Activated CD4-positive, CD25-positive, alpha-beta regulatory T cell treated with anti-CD3 and anti-CD28 coated beads, Interleukin-2, amount 50 U/mL, for 24 hours (primary cell): ENCODE measurements around the gene CPEB1.
A peak's percentile ranks its signal among the peaks of the same experiment; 100 is the strongest.

Source experiments
- ATAC-seq, 2 donors: fragments of 150-1000 bp; cut with Tn5 transposase; one replicate each; pipeline ENCODE4 v1.10.0; 2021; ENCODE audit warnings: mild to moderate bottlenecking in 1 of 2, moderate library complexity in 1 of 2

Gene CPEB1

DNA sequence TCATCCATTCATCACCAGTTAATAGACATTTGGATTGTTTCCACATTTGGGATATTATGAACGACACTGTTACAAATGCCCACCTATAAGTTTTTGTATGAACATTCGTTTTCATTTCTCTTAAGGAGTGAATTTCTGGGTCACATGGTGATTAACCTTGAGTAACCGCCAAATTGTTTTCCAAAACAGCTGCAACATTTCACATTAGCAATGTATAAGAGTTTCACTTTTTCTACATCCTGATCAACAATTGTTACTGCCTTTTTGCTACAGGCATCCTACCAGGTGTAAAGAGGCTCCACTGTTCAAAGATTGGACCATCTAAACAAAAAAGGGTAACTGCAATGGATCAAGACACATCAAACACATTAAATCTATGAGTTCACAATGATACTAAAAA lies 52.0 kb downstream of the CPEB1 start:
- no peak for ATAC-seq

DNA sequence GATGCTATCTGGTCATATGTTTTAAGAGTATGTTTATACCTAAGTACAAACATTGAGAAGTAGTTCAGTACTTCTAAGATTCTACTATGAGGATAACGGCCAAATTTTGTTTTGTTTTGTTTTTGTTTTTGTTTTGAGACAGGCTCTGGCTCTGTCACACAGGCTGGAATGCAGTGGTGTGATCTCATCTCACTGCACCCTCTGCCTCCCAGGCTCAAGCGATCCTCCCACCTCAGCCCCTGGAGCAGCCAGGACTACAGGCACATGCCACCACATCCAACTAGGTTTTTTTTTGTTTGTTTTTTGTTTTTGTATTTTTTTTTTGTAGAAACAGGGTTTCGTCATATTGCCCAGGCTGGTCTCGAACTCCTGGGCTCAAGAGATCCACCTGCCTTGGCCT lies 59.4 kb downstream of the CPEB1 start:
- no peak for ATAC-seq

DNA sequence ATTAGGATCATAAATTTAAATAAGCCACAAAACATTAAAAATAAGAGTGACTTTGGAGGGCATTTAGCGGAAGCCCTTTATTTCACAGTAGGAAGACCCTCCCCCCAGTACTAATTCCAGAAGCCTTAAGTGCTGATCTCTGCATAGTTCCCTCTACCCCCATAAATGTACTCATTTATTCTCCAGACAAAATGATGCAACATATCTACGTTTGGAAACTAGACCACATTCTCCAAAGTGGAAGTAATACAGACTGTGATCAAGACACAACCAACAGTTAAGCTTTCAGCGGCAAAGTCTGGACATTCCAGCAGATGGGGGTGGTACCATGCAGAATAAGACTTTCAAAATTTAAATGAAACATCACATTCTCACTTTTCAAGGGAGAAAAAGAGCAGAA lies 62.1 kb downstream of the CPEB1 start:
- ATAC-seq, result no peak

DNA sequence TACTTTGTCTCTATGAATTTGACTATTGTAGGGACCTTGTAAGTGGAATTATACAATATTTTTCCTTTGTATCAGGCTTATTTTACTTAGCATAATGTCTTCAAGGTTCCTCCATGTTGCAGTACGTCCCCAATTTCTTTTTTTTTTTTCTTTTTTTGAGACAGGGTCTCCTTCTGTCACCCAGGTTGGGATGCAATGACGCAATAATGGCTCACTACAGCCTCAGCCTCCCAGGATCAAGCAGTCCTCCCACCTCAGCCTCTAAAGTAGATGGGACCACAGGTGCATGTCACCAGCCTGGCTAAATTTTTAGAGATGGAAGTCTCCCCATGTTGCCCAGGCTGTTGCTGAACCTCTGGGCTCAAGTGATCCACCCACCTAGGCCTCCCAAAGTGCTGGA lies 66.5 kb downstream of the CPEB1 start:
- no peak for ATAC-seq

DNA sequence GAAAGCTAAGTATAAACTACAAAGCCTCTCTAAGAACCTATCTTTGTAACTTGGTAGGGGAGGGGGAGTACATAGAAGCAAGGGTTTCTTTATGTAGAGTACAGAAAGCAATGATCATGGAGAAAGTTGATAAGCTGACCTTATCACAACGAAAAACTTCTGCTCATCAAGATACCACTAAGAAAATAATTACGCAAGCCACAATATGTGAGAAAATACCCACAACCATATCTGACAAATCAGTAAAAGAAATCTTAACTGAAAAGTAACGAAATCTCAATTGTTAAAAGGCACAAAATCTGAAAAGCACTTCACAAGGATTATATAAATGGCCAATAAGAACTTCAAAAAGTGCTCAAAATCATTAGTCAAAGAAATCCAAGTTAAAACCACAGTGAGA lies 71.8 kb downstream of the CPEB1 start:
- ATAC-seq, result no peak

DNA sequence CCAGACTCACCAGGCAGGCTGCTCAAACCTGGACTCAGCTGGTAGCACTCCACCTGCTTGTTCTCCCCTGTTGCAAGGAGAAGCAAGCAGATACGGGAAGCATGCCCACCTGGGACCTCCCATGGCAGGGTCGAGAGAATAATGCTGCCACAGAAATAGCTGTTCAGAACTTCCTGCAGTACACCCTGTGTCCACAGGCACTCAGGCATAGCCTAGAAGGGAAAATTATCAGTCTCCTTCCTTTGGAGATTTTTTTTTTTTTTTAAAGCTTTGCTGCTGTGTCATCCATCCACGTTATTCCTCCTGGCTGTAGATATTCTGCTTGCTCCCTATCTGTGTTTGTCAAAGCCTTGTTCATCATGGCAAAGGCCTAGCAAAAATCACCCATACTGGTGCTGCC lies 74.2 kb downstream of the CPEB1 start:
- no peak for ATAC-seq

DNA sequence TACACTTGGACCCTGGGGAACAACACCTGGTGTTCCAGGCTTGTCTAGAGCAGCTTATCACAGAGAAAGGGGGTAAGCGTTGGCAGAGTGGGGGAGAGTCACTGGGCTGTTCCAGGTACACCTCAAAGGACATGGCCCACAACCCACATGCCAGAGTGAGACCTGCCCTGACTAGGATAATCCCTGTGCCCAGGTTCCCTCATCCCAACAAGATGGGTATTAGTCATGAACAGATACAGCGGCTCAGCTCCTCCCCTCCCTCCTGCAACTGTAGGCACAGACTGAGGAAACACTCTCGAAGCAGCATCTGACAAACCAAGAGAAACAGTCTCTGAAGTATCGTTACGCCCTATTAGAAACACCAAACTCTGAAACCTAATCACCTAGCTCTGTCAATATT lies 74.9 kb downstream of the CPEB1 start:
- no peak for ATAC-seq

DNA sequence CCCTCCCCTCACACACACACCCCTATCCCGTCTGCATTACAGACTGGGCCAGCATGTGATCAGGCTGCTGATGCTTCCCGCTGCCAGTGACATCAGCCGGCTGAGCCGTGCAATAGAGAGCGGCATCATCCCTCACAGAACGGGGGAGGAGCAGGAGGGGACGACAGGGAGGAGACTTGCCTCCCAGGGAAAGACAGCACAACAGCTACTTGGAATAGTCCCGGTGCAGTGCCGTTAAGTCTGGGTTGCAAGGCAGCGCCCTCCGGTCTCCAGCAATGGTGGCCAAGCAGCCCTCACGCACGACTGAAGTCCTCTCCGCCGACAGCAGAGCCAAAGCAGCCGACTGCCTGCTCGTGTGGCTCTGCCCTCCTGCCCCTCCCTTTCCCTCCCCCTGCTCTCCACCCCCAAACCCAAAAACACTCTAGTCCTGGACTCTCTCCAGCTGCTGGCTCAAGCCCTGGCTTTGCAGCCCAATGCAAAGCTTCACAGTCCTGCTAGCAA lies 75.4 kb downstream of the CPEB1 start:
- ATAC-seq, result no peak

DNA sequence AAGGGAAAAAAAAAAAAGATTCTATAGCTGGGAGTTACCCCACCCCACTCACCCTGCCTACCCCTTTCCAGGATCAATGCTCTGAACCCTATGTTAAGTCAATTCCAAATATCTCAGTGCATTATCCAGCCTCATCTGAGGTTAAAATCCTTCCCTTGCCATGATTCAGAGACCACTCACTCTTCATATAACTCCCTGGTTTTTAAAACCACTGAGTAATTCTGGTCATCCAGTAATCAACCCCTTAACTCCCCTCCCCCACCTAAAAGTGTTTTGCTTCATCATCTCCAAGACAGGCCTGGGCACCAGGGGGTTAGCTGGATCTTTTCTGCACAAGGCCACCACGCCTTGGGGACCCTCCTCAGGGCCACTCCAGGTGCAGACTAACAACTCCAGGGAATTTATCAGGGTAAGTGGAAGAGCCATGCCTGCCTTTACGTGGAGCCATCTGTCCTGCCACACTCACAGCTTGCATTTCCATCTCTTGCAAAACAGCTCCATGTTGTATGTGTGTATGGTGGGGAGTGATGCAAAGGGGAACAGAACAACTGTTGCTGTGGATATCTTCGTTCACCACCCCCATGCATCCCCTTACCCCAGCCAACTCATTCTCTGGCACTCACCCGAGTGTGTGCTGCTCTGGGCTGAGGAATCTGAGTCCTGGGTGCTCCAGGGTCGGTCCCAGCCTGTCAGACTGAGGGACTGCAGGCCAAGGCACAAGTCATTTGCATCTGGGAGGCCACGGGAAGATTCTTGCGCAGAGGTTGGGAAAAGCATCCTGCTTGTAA lies 76.2 kb downstream of the CPEB1 start:
- ATAC-seq, result no peak

DNA sequence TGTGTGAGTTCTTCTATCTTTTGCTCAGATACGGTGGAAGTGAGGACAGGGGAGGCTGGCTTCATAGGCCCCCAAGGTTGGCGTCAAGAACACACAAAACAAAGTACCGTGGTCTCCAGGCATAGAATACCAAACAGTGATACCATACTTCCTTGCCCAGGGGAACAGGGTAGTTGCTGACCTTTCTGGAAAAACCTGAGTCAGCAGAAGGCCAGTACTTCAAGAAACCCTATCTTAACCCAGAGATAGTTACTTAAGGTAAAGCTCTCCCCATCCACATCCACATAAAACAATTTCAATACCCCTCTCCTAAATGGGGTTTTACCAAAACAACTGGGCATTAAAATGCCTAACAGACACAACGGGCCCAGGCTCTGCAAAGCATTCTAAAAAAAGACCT lies 77.3 kb downstream of the CPEB1 start:
- no peak for ATAC-seq

DNA sequence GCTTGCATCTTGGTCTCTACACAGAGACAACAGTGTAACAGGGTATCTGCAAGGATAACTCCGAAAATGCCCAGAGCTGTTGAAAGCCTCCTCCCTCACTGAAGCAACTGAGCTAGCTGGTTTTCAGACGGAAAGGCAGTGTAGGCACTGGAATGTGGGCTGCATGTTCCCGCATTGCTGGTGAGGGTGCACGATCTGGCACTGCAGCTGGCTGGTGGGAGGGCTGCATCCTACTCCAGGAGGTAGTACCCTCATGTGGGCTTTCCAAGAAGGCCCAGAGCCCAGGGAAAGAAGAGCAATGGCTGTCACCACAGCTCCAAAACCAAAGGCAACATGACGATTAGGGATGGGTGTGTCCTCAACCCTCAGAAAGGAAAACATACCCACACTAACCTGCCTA lies 78.2 kb downstream of the CPEB1 start:
- ATAC-seq, result no peak

DNA sequence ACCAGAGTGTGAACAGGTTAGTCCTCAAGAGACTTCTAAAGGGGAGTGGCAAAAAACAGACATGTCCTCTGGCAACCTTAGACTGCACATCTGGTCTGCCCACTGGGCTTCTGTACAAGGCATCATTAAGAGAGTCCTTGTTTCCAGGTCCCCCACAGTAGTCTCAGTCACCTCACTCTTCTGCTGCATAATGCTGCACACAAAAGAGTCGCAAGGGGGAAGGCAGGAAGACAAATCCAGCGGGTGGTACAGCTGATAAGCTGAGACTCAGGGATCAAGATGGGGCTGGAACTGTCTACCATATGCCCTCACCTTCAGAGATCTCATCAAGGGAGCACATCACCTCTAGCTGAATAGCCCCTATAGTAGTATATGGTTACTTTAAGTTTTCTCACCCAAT lies 79.5 kb downstream of the CPEB1 start:
- no peak for ATAC-seq

DNA sequence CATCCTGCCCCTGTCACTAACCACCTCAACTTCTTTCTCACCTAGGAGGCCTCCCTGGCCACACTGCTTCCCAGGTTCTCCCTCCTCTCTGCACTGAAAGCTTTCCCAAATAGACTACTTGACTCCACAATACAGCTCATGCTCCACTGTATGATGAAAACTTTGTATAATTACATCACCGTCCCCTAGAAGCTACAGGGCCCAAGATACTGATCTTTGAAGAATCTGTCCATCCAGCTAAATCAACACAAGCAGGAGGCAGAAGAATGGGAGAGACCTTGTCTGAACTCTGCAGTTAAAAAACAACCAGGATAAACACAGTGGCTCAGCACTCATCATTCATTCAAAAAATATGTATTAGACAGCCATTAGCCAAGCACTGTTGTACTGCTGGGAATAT lies 80.5 kb downstream of the CPEB1 start:
- no peak for ATAC-seq

DNA sequence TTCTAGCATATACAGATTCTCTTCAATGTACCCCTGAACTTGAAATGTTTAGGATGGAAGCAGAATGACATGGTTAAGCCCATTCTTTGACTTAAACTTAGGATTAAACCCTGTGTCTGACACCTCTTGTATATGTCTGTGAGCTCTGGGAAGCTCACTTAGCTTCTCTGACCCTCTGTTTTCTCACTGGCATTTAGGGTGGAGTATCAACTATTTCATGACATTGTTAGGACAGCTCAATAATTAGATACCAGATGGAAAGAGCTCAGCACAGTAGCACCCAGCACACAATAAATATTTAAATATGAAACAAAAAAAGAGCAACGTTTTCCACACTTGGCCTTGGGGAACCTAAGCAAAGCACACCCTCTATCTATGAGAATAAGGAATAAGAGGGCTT lies 88.7 kb downstream of the CPEB1 start:
- no peak for ATAC-seq

DNA sequence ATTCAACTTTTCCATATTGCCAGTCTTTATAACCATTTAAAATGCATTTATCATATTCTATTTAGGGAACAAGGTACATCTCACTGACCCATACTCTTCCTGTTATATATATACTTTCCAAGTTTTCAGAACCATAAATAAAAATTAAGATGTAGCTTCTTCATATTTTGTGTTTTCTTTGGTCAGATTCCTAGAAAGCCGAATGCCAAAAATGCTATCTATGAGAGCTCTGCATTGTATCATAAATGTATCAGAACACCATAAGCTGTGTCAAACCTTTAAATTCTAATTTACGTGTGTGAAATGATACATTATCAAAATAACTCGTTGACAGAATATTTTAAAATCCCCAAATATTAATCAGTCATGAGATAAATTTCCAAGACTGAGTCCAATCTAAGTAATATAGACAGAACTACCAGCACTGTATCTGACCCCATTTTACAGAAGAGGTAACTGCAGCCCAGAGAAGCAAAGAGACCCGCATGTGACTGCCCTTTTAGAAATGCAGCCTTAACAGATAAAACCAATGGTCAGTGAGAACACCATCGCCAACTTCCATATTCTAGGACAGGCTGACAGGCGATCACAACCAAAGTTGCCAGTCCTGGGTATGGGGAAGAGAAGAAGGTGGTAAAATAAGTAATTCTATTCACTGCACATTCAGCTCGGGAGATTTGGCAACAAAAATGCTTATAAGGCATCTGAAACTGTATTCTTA lies 90.7 kb downstream of the CPEB1 start:
- no peak for ATAC-seq

DNA sequence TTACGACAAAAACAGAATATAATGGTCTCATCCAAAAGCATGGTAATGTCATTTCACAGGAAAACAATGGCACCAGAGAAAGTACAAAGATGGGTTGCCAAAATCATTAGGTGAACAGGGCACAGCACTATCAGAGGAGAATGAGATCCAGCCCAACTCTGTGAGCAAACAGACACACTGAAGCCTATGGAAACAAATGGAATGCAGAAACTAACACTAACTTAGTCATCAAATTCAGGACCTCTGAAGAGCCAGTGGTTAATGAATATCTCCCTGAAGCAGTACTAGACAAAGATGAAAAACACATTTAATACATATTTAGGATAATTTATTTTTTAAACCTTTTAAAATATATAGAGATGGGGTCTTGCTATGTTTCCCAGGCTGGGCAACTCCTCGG lies 92.3 kb downstream of the CPEB1 start:
- ATAC-seq, result no peak

DNA sequence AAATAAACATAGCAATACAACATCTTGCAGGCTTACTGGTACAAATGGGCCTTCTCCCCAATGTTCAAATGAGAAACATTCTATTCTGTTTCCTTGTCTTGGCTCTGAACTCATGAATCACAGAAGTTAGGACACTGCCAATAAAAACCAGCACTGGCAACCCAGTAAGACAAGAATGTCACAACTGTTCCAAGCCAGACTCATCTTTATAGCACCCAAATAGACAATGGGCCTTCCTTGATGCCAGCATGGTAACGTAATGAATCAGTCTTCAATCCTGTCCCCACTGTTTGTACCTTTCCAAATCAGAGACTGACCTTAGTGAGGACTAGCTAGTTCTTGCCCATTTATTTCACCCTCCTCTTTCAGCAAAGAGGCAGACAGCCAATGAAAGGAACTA lies 92.8 kb downstream of the CPEB1 start:
- no peak for ATAC-seq

DNA sequence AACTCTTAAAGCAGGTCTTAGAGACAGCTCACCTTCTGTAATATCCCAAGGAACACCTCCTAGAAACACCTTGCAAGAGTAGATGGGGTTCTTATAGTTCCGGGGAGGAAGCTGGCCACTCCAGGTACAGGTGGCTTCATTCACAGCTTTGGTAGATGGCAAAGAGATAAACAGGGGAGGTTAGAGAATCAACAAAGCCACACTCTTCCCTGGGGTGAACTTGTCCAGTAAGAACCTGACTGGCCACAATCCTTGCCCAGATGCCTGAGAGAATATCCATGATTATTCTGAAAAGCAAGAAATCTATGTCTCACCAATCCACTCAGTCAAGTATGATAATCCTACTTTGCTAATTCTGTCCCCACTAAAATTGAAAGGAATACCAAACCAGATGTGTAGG lies 93.3 kb downstream of the CPEB1 start:
- no peak for ATAC-seq

DNA sequence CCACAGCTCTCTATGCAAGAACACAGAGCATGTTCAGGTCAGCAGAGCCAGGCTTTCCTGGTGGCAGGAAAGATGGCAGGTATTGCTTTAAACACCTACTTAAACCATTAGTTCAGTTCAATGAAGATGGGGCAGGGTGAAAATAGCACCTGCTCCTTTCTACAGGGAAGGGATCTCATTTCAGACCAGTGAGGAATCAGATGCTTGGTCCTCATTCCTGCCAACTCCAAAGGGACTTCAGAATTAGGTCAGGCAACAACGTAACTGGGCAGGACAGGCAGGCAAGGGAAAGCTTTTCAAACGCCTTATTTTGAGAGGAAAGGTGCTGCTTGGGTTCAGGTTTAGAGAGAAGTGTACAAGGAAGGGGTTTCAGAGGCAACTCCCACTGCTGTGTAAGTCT lies 94.3 kb downstream of the CPEB1 start:
- no peak for ATAC-seq

DNA sequence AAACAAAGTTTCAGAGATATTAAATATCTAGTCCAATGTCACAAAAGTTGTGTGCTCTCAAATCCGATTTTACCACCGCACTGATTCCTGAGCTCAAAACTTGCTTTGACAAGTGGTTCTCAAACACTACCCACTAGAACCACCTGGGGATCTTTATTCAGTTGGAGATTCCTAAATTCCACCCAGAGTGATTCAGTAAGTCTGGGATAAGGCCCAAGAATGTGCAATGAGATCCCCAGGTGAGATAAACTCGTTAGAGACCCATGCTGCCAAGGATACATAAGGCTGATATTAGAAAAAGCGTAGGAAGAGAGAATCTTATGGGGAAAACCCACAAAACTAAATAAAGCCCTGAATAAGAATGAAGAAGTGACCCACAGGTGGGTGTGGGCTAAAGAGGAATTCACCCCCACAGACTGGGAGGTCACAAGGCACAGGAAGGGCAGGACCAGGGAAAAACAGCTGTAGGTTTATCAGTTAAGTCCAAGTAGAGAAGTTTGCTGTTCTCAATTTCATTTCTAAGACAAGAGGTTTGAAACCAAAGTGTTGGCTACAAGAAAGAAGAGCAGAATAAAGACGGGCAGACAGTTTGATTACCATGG lies 95.4 kb downstream of the CPEB1 start:
- no peak for ATAC-seq

DNA sequence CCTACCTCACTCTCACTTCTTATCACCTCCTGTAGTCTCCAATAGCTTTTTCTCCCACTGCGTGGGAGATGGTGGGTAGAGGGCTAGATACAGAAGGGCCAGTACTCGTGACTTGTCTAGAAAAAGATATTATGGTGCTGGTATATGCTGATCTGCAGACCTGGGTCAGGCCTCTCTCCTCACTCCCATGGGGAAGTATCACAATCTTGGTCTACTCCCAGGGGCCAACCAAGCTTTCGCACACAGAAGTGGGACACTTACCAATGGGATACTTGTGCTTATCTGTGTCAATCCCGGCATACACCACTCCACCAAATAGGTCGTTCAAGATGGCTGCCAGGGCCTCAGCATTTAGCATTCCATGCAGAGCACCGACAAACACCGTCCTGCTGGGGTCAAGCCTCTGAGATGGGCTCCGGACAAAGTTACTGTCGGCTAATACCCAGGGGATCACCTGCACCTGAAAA lies 97.9 kb downstream of the CPEB1 start:
- ATAC-seq, result no peak

DNA sequence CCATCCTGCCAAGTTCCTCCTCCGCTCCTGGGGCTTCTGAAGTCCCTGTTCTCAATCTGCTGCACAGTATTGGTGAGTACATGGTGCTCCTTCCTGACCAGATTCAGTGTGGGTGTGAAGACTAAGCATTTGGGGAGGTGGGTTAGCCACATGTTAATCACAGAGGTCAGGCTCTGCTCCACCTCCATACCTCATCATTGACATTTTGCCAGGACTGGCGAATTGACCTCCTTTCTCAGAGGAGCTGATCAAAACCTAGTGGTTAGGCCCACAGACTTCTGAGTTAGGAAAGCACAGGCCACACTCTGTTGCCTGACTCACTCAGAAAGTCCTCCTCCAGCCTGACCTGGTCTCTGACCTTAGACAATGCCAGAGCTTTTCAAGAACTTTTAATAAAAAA lies 98.5 kb downstream of the CPEB1 start:
- ATAC-seq, result peak in 1 of 2 donors; percentile 36

DNA sequence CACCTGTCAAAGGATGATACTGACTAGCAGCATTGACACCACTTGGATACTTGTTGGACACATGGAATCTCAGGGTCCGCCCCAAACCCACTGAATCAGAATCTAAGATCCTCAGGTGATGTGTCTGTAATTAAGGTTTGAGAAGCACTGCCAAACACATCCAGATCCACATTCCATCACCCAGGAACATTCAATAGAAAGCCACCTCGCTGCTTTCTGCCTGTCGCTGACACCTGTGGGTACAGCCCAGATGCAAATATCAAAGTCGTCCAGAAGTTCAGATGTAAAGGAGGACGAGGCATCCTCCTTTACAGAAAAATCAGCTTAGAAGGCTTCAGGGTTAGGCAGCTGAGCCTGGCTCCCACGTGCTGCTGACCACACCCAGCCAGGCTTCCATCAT lies 101.7 kb downstream of the CPEB1 start:
- no peak for ATAC-seq

DNA sequence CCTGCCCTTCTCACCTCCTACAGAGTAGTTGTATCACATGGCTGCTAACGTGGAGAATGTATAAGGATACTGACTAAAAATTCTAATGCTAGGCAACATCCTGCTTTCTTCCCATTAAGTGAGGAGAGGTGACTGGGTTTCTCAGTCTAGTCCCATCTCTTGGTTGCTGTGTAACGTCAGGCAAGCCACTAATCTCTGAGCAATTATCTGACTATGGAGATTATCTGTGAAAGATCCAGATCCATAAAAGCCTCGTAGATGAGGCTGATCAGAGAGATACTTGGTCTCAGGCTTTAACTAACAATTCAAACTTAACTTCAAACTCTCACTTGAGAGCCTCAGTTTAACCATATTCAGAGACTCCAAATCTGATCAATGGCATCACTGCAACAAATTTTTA lies 102.2 kb downstream of the CPEB1 start:
- no peak for ATAC-seq
